HG02588 (cell line): Measurements from ENCODE around the gene KRT33A.

ENCODE experiments used
- ATAC-seq: cut with Tn5 transposase; IDR thresholded peaks from one replicate; pipeline ENCODE4 v1.9.1; 2021; ENCODE audit warnings: mild to moderate bottlenecking, moderate library complexity; ENCODE audit not compliant: unreplicated experiment

KRT33A gene

DNA sequence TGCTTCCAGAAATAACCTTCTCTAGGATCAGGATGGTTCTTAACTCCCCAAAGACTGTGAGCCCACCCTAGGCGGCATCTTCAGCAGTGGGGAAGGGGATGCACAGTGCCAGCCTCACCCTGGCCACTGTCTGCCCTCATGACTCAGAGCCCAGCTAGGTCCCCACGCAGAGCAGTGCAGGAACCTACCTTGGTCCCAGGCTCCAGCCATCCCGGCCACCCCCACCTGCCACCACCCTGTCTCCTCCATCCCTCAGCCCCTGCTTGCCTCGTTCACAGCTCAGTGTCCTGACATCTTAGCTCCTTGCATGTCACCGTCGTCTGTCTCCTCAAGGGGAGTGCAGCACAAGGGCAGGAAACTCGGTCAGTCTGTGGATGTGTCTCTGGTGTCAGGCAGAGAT, 19.0 kb downstream of the KRT33A start:
- no peak for ATAC-seq

- ATAC-seq = no peak
These were observed 21.2 kb downstream of the KRT33A start for GRCh38 chr17:41329279-41329948.

DNA sequence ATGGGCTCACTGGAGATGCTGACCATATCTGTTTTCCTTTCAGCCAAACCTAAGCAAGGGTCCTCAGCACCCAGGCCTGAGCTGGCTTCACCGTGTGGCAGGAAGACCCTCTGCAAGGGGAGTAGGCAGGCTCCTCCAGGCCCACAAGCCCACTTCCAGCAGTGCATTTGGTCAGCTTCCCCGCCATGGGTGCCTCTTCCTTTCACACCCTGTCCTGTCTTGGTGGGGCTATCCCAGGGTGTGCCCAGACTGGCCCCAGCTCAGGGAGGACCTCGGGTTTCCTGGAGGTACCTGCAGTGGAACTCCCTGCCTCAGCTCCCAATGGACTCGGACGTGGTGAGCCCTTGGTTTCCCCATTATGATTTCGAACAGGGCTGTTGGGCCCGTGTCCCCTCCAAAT, 22.4 kb downstream of the KRT33A start:
- ATAC-seq = no peak

- ATAC-seq = no peak
These were observed 23.1 kb downstream of the KRT33A start for GRCh38 chr17:41327411-41328120.

DNA sequence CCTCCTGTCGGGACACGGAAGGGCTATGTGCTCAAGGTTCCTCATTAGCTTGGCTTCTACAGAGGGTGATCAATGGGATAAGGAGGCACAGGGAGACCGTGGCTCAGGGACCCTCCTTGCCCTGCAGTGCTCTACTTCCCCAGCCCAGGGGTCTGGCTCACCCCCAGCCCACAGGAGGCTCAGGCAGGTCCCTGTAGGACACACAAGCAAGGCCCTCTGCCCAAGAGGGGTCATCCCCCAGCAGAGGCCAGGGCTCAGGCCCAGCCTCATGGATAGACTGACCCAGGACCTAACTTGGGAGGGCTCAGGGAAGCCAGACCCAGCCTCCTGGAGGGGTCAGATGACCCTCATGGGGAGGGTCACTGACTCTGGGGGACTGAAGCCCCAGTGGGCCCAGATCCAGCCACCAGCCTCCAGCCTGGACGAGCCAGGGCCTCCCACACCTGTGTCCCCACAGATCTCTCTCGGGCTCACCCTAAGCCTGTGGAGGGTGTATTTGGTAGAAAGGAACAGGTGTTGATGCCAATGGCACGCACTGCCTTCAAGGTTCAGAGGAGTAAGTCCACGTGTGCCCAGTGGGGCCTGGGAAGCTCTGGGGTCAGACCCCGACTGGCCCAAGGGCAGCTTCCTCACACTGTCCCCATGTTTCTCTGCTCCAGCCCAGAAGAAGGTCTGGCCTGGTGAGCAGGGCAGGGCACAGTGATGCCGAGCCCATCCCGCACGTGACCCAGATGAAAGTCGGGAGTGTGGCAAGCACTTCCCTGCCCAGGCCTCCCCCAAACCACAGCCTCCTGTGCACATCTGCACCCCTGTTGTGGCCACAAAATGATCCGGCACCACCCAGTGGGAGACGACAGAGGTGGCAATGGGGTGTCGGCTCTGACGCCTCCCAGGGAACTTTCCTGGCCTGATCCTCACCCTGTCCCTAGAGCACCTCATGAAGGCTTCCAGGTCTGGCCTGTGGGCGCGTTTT, 24.2 kb downstream of the KRT33A start:
- ATAC-seq = no peak

GRCh38 chr17:41325611-41326010, 25.0 kb downstream of the KRT33A start:
- ATAC-seq = no peak

DNA sequence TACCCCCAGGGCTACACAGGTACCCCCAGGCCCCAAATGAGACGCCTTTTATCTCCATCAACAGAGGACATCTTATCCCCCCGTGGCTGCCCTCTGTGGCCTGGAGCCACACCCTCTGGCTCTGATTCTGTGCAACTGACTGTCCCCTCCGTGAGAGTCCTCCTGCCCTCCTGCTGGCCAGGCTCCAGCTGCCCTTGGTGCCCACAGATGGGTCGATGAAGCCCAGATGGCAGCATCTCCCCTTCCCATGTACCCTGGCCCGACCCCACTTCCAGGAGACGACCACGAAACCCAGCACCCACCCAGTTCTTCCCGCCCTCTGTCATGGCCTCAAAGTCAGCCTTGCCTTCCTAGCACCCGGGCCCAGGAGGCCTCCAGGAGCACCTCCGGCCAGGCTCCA, 25.5 kb downstream of the KRT33A start:
- no peak for ATAC-seq

GRCh38 chr17:41324180-41325075, 26.2 kb downstream of the KRT33A start:
- ATAC-seq = no peak

DNA sequence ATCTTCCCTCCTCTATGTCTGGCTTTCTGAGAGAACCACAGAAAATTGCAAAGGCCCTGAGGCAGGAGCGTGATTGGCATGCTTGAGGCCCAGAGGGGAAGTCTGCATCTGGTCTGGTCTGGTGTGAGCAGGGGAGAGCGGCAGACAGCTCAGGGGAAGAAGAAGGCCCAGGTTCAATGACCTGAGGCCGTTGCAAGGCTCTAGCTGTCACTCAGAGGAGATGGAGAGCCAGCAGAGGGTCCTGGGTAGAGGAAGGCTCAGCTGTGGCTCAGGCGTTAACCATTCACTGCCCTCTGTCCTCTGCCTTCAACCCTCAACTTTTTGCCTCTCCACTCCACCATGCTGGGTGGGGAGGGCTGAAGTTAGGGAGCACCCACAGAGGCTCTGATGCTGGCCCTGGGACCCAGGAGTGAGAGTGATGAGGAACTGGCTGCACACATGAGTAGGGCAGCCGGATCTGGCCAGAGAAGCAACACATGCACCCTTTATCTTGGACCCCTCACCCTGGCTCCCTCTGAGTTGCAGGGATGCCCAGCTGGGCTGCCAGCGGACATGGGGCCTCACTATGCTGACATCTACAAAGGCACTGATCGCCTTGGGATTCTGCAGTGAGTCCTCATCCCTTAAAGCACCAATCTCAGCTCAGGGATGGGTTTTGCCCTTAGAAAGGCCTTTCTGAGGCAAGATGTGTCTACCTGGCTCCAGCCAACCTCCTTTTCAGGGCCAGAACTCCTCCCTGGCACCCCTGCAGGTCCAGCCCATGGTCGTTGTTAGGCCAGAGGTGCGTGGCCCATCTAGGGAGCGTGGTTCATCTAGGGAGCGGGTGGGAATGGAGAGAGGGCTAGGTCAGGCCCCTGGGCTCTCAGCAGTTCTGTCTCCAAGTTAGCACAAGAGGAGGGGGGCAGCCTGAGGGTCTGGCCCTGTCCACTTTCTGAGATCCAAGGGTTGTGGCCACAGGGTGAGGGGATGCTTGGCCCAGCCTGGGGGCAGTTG, 27.4 kb downstream of the KRT33A start:
- no peak for ATAC-seq

DNA sequence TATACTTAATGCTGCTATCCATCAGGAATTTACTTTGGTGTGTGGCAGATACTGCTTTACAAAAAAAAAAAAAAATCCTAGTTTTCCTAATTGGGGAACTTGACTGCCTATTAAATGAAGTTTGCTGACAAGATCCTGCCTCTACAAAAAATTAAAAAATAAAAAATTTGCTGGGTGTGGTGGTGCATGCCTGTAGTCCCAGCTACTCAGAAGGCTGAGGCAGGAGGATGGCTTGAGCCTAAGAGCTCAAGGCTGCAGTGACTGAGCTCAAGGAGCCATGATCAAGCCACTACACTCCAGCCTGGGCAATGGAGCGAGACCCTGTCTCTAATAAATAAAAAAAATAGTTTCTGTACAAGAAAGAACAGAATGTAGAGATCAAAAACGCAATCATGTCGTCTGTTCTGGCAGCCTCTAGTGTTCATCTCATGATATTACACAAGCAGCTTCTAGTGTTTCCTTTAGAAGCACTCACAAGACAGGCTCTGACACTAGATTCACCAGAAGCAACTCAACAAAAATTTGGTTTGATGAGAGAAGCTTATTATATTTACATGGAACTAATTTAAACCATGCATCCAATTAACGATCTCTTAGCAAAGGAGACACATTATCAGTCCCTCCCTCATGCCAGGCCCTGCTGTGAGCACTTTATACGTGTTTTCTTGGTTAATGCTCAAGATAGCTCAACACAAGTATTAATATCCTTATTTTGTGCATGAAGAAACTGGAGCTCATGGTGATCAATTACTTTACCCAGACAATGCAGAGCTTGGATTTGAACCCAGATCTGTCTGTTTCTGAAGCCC, 28.3 kb downstream of the KRT33A start:
- no peak for ATAC-seq

DNA sequence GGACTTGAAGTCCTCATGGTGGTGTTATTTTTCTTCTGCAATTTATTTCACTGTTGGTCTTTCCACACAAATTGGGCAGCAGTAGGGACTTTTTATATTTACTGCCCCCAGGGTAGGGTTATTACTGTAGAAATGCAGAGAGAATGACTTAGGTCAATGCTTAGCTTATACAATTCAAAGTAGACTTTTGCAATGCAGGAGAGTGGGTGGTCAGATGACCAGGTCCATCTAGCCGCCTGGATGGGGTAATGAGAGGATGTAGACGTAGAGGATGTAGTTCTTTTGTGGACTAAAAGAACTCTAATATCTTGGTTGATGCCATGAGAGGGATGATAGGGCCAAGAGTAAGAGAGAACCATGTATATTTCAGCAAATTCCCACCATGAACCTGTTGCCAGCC, 32.4 kb downstream of the KRT33A start:
- no peak for ATAC-seq

GRCh38 chr17:41315814-41316445, 34.7 kb downstream of the KRT33A start:
- ATAC-seq = no peak

DNA sequence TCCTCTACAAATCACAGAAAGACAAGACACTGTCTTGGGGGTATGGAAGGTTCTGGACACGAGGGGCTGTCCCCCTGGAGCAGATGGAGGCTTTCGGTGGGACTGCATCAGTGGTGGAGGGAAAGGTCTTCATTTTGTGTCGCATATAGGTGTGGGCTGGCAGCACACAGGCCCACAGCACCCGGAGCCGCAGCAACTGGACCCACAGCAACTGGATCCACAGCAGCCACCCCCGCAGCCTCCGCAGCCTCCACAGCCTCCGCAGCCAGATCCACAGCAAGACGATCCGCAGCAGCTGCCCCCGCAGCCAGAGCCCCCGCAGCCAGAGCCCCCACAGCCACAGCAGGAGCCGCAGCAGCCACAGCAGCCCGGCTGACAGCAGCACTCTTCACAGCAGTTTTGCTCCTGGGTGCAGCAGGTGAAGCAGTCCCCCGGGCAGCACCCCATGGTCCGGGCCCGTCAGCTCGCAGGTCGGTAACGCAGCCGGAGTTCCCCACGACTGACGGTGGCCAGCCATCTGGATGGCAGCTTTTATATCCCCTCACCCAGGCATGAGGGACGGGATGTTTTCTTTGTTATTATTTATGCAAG, 35.3 kb downstream of the KRT33A start, which contains the start of gene KRTAP17-1:
TSS of gene KRTAP17-1 (minus strand) at position 507 of the 591 bp plus-strand sequence. CDS start at position 447, 60 bp downstream.
- ATAC-seq = no peak

GRCh38 chr17:41311111-41311510, 39.5 kb downstream of the KRT33A start:
- no peak for ATAC-seq

DNA sequence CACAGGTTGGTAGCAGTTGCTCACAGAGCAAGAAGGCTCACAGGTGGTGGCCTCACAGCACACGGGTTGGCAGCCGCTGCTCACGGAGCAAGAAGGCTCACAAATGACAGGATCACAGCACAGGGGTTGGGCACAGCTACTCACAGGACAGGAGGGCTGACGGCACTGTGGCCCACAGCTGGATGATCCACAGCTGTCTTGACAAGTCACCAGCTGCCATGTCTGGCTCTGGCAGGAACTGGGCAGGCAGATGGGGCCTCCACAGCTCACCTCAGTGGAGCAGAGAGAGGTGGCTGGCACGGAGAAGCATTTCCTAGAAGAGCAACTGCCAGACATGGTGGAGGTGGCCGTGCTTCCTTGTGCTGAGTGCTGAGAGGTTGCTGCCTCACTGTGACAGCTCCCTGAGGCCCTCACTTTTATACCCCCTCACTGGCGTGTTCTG, 41.7 kb downstream of the KRT33A start, which contains the start of gene KRTAP16-1:
TSS of gene KRTAP16-1 (minus strand) at position 392 of the 442 bp plus-strand sequence. CDS start at position 336, 56 bp downstream.
- no peak for ATAC-seq

GRCh38 chr17:41308251-41308917, 42.2 kb downstream of the KRT33A start:
- ATAC-seq = no peak

- ATAC-seq = no peak
These were observed 43.0 kb downstream of the KRT33A start for GRCh38 chr17:41307647-41308046.
